HG03196 (cell line): ENCODE results near the gene SACM1L.

Experiments
- ATAC-seq: cut with Tn5 transposase; IDR thresholded peaks from one replicate; pipeline ENCODE4 v1.9.1; 2021; ENCODE audit not compliant: unreplicated experiment

Gene SACM1L

DNA sequence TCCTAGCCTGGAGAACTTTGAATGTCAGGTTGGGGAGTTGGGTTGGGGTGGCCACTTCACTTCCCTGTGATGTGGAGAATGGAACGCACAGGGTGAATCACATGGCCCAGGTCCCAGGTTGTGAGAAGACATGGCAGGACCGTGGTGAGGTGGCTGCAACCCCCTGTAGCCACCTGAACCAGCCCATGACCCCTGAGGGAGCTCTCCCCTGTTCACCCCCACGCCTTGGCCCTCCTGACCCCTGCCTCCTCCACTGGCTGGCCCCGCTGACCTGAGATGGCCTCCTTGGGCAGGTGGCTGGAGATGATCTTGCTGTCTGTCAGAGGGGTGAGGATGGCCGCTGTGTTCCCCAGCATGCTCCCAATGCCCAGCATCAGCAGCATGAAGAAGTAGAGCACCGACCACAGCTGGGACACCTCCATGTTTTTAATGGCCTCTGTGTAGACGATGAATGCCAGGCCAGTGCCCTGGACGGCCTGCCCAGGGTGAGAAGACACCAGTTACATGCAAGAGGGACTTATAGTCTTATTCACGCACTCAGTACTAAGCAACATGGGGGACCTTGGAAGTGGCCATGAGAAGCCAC lies 76.2 kb downstream of the SACM1L start:
- ATAC-seq = no peak

DNA sequence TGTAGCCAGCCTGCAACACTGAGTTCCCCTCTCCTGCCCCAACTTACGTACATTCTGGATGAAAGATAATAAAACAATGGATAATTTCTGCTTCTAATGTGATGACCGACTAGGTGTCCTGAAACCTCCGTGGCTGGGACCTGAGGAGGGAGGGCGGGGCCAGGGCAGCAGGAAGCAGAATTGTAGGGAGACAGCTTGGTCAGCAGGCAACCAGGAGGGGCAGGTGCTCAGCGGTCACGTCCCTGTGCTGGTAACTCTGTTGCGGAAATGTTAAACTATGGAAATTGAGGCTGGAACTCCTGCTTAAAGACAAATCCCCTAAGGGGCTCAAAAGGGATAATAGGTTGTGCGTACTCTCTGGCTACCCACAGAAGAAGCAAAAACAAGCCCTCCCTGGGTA lies 76.8 kb downstream of the SACM1L start:
- ATAC-seq = no peak

DNA sequence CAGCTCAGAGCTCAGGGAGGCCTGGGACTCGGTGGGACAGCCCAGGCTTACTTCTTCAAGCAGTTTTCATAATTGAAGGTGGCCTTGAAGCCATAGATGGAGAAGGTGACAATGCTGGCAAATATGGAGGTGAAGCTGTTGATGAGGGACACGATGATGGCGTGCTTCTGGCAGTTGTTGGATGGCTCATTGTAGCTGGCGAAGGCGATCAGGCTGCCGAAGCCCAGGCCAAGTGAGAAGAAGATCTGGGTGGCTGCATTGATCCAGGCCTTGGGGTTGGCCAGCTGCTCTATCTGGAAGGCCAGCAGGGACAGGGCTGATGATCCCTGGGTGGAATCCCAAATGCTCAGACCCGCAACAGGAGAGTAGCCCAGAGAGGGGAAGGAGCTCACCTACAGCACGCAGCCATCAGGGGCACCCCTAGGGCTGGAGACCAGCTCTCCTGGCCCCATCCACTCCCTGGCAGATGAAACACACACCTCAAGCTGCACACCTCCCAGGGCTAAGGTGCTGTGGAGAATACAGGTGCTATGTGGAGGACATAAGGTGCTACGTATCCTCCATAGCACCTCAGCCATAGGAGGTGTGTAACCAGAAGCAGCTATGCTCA lies 82.1 kb downstream of the SACM1L start:
- ATAC-seq = no peak

DNA sequence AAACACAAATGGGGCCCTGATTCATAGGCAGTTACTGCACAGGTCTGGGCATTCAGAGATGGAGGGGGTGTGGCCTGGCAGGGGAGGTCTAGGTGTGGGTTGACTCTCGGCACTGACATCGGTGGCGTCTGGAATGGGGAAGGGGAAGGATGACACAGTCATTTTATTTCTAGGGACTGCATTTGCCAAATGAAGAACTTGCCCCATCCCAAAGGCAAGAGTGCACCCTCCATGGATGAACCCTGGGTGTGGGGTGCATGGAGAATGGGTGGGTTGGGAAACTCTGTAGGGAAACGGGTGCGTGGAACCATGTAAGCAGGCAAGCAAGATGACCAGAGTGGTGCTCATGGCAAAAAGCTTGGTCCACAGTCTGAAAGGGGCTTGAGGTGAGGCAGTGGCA lies 82.6 kb downstream of the SACM1L start:
- ATAC-seq = no peak

DNA sequence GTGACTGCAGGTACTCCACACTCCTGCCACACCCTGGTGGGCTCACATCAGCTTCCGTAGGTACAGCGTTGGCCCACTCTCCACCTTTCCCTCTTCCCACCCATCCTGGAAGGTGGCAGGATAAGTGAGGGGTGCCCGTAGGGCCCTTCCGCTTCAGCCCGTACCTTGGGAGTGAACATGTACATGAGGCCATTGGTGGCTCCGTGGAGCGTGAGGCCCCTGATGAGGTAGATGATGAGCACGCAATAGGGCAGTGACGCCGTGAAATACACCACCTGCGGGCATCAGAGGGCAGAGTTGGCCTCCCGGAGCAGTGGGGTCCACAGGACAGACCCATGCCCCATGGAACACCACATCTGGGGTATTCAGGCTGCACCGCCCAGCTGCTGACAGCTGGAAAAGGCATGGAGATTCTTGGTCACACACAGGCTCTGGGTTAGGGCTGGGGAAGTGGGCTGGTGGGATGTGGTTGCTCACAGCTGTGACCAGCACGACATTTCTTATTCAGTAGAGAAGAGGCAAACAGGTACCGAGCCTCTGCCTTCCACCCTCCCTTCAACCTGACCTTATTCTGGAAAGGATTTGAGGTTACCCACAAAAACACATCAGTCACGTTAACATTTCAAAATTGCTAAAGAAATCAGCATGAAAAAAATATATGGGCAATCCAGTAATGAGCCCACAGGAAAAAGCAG lies 83.3 kb downstream of the SACM1L start:
- ATAC-seq = no peak

DNA sequence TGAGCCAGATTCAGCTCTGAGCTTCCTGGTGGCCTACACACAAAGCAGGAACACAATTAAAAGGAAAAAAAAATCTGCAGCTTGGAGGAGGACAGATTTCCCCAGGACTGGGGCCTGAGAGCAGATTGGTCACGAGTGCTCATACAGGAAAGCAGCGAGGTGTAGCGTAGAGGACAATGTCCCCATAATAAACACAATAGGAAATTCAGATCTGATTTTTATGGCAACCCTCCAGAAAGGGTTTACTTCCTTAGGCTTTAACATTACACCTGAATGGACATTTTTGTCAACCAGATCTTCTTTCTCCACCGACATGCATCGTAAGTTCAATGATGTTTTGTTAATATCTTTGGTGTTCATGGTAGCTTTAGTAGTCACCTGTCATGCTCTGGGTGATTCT lies 83.9 kb downstream of the SACM1L start:
- no peak for ATAC-seq

DNA sequence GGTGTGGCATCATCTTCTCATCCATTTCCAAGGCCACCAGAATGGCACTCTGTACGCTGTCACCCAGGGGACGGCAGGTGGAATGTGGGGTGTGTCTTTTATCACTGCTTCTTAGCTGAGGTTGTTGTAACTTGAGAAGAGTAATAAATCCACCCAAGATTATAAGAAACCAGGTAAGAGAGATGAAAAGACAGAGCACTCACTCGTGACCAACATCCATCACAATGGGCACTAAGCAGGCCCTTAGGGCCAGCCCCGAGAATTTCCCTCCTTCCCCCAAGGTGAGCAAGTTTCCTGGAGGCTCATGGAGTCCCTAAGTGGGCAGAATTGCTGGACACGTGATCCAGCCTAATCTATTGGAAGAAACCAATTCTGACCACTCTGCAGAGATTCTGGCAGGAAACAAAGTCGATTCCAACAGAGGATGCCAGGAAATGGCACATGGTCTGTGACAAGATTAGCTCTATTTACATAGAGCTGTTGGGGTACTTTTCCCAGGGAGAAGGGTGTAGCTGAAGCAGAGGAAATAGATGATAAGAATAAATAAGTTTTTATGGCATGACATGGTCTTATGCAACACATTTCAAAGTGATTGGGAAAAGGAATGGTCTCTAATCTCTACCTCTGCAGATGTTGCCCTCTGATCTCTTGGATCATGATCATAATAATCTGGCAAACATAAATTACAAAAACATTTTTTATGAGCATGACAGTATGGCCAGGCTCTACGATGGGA lies 84.7 kb downstream of the SACM1L start:
- no peak for ATAC-seq

DNA sequence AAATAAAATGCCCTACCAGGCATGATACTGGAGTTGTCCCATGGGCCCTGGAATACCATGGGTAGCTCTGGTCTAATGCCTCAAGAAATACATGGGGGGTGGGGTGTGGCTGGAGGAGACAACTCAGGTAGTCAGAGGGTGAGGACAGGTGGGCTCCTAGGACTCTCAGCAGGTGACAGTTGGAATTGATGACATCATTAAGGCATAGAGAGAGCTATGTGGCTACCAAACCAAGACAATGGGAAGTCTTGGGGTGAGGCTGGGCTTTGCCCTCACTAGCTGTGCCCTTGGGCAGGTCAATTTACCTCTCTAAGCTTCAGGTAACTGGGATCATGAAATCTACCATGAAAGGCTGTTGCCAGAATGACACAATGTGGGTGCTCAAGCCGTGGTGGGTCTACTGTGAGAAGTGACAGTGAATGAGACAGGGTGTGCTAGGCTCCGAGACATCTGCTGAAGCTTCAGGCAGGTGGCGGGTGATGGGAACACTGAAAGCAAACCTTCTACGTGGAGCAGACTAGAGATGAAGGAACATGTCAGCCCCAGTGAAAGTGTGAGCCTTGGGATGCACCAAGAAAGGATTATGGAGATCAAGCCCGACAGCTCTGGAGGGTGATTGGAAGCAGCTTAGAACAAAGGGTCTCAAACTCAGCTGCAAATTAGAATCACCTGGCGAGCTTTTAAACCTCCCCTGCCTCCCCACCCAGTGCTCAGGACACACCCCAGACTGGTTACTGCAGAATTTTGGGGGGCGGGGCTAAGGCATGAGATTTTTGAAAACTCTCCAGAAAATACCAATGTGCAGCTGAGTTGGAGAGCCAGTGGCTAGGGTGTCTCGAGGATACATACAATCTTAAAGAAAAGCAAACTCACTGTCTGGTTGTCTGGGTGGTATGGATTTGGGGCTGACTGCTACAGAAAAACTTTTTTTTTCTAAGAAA lies 85.7 kb downstream of the SACM1L start:
- ATAC-seq = no peak

DNA sequence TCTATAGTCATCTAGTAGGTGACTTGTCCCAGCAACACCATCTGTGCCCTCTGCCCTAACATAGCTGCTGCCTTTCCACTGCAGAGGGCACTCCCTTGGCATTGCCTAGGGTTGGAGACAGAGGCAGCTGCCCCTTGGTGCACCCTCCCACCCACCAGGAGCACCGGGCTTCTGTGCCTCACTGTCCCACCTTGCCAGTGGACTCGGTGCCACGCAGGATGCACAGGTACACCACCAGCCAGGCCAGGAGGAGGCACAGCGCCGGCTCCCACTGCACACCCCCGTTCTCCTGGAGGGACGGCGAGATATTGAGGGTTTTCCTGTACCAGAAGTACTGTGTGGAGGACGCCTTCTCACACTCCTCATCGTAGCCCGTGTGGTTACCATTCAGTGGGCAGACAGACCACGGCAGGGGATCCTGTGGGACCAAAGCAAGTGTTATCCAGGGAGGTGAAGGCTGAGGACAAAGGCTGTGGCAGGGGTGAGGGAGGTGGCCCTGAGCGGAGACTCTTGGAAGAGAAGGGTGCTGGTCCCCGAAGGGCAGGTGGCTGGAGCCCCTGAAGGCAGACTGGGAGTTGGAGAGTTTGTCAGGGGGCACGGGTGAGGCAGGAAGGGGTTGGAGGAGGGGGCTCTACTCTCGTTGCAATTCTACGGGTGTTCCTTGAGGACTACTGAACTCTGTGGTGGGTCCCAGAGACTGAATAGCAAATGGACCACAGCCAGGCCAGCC lies 86.5 kb downstream of the SACM1L start:
- no peak for ATAC-seq

DNA sequence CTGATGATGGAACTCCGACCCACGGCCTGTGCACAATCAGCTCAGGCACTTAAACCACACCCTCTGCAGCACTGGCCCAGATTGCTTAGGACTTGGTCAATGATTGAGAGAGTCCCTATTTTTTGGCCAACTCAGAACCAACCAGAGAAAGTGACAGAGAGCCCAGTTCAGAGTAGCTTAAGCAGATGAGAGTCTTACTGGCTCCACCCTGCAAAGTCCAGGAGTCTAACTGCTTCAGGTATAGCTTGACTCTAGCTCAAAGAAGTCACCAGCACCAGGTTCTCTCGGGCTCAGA lies 87.1 kb downstream of the SACM1L start:
- no peak for ATAC-seq

DNA sequence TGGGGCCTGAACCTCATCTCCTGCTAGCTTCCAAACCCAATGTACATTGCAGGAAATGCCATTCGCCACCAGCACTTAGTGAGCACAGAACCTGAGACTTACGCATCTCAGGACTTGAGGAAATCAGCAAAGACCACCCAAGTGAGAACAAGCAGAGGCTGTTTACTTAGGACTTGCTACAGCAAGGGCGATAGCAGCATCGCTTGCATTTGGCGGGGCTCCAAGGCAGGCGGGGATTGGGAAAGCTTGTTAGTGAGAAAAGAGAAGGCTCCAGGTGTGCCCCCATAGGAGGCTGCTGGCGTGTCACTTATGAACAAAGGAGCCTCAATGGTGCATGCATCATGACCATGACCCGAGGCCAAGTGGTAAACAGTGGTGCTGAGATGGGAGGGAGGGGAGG lies 87.4 kb downstream of the SACM1L start:
- no peak for ATAC-seq

DNA sequence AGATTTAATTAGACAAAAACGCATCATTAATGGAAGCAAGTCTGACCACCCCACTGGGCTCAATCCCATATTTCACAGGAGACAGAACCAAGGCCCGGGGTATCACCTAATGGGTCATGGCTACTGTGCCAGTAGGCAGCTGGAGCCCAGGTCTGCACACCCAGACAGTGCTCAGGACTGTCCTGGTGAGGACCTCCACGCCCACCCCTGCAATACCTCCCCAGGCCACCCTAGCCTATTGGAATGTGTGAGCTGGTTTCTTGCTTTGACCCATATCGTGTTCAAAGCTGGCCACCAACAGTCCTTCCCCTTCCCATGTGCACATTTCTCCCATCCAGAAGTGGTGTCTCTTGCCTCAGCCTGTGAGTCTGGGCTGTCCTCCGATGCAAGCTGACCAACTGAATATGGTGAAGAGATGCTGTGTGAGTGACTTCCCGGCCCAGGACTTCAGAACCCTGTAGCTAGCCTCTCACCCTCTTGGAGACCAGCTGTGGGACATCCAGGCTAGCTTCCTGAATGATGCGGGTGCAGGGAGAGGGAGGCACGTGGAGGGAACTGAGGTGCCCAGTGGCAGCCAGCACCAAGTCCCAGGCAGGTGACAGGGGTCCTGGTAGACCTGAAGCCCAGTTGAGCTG lies 88.0 kb downstream of the SACM1L start:
- ATAC-seq = no peak

DNA sequence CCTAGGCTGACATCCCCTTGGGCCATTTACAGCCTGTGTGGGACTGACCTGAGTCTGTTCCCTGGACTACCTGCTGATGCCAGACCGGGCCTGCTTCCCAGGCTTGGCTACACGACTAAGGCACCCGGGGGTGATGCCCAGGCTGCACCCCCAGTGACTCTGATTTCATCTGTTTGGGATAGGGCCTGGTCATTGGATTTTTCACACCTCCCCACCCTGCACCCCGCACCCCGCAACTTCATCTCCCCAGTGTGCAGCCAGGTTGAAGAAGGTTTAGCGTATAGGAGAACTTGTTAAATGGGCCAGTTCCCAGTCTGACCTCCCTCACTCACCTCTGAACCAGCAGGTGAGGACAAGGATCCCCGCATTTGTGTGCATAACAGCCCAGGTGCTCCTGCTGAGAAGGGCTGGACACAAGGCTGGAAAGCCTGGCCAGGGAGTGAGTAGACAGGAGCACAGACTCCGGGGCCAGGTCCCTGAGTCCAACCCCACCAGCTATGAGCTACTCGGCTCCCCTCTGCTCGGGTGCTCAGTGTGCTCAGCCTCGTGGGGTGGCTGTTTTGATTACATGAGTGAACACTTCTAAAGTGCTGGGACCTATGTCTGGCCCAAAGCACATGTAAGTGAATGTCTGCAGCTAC lies 88.7 kb downstream of the SACM1L start:
- no peak for ATAC-seq

DNA sequence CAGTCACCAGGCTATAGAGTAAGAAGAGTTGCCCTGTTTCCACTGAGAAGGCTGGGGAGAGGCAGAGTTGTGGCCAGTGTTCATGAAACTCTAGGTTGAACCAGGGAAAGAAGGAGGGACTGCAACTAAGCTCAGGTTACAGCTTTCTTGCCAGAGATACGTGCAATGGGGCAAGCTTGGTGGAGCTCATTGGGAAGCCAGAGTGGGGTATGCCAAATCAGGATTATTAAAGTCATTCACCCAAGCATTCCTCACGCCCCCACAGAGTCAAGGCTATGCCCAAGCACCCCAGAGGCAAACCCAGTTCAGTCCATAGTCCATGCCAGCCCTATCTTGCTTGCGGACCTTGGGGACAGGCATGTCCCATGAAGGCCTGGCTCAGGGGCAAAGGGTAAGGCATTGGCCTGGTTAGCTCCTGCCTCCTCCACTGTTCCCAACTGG lies 89.6 kb downstream of the SACM1L start:
- no peak for ATAC-seq

DNA sequence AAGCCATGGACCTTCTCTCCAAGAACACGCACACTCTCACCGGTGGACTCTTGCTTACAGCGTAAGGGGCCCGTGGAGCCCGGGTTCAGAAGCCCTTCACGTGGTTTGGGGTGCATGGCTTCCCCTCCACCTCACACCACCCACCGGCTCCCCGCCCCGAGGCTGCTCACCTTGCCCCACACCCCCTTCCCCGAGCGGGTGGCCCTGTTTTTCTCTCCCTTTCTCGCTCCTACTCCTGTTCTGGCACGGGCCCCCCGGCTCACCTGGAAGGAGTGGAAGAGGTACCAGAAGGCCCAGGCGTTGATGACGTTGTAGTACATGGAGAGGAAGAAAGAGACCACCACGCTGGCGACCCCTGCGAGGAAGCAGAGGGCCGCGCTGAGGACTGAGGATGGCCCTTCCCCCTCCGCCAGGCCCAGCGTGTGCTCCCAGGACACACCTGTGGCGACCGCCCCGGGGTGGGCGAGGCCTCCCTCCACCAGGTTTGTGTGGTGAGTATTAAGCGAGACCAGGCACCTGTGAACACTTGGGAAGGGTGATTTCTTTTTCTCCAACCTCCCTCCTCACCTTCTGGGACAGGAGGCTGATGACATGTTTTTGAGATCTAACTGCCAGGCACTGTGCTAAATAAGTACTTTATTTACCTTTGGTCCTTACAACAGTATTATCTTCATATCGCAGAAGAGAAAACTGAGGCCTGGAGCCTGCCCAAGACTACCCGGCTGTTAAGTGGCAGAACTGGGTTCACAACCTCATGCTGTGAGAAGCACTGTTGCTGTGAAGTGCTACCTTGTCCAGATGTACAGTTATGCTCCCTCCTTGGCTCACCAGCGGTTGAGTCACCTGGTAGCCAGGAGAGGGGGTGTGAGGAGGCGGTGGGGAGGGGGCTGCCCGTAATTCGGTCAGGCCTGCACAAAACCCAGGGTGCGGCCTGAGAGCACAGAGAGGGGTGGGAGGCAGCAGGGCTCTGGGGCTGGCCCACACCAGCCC lies 90.8 kb downstream of the SACM1L start:
- ATAC-seq = no peak

DNA sequence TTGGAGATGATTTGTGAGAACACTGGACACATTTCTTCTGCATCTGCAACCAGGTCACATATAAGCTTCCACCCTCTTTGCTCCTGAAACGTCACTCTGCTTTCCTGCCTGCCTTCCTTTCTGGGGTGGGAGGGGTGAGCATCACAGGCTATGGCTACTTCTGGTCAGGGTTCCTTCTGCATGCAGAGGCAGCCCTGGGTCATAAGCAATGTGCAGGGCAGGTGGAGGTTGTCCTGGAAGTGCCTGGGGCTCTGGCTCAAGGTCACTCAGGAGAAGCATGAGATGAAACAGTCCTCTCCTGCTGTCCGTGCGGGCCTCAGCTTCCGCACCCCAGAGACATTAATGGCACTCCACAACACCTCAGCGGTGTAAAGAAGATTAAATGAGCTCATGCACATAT lies 92.1 kb downstream of the SACM1L start:
- no peak for ATAC-seq

DNA sequence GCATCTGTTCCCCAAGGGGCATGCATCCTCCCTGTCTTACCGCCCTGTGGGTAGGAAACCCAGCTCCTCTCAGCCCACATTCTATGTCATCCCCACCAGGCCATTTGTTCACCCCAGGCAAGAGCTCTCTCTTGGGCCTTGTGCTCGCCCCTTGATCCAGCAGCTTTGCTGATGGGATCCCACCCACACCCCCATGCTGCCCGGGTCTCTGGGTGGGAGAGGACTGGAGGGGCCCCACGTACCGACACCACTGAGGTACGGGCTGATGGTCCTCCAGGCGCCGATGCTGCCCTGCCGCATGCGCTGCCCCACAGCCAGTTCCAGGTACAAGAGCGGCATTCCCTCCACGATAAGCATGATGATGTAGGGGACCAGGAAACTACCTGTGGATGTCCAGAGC lies 92.6 kb downstream of the SACM1L start:
- ATAC-seq = no peak

DNA sequence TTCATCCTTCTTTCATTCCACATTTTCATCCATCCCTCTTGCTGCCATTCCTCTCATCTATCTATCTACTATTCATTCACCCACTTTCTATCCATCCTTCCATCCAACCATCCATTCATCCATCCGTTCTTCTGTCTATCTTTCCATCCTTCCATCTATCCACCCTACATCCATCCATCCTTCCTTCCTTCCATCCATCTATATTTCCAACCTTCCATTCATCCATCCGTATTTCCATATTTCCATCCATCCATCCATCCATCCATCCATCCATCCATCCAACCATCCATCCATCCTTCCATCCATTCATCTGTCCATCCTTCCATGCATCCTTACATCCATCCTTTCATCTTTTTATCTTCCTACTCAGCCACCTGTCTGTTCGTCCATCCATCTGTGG lies 93.2 kb downstream of the SACM1L start:
- no peak for ATAC-seq
